ENCODE data around the gene OTUD7B. TPM values are rescaled to one million over a fixed set of nuclear protein-coding genes. Genes with fewer than 3 reads are reported as not detected.
"Not testable (repeated sequence)": the region's sequence is repeated elsewhere in the genome, so short reads cannot be mapped to it uniquely, and the experiment has no call there.

The OTUD7B gene
- total RNA-seq, 2 donors from 2014 or later, result 21.4 to 48.7 TPM

DNA sequence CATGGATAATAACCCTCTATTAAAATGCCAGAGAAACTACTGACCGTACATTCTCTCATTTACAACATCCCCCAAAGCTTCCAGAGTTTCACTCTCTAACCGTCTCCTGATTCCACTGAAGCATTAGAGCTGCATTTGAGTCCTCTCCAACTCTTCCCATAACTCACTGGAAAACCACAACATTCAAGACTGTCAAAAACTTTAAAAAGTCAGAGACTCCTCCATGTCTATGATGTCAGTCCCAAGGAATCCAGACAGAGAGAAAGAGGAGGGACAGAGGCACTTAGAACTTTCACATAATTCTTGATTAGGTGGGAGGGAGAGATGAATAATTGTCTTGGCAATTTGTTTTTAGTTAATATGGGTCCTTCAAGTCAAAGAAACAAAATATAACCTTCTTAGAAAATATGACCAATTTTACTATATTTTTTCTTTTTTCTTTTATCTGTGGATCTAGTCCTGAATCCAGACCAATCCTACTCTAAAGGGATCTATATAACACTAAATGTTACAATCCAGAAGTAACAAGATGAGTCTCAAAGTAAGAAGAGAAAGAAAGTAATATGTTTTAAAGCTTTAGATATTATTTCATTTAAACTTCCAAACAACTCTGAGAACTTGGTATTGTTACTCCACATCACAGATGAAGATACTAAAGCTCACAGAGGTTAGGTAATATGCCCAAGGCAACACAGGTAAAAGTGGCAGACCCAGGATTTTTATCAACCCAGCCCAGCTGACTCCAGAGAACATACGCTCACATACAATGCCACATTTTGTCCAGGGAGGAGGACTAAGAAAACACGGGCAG is 23.8 kb downstream of the OTUD7B start:
- ATAC-seq (replicated peaks), result no peak
- H3K4me1 Mint-ChIP-seq, result peaks cover 22% of the 10 kb centered on the region
- no peaks in the 10 kb centered on the region for H3K9me3 Mint-ChIP-seq
- no peak overlapping the region for H3K4me3 Mint-ChIP-seq
- H3K36me3 Mint-ChIP-seq (ENCODE audit: low read depth), result peaks cover 59% of the 10 kb centered on the region
- H3K27me3 Mint-ChIP-seq, result no peaks in the 10 kb centered on the region
- H3K27ac Mint-ChIP-seq, result no peak overlapping the region

DNA sequence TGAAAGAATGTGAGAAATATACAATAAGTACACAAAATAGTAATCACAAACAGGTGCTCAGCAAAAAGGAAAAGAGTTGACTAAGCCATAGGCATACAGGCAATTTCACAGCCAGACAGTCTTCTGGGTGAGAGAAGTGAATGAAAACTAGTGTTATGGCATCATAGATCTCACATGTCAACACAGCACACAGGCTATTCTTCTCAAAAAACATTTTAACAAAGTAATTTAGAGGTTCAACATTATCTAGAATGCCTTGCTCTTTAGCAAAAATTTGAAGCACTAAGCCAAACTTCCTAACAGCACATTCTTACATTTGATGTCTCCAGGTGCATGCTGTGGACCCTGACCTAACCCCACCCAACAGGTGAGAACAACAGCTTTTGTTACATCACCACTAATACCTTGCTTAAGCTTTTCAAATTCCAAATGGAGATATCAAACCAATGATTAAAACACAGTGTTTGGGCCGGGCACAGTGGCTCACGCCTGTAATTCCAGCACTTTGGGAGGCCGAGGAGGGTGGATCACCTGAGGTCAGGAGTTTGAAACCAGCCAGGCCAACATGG is 30.5 kb downstream of the OTUD7B start:
- H3K4me1 Mint-ChIP-seq, result peaks cover 34% of the 10 kb centered on the region
- peak overlapping the region; percentile 29 for H3K4me3 Mint-ChIP-seq
- peaks cover 76% of the 10 kb centered on the region for H3K36me3 Mint-ChIP-seq (ENCODE audit: low read depth)
- H3K27ac Mint-ChIP-seq, result peak overlapping the region; percentile 47
- no peak for ATAC-seq (replicated peaks)
- no peaks in the 10 kb centered on the region for H3K9me3 Mint-ChIP-seq
- H3K27me3 Mint-ChIP-seq, result no peaks in the 10 kb centered on the region

DNA sequence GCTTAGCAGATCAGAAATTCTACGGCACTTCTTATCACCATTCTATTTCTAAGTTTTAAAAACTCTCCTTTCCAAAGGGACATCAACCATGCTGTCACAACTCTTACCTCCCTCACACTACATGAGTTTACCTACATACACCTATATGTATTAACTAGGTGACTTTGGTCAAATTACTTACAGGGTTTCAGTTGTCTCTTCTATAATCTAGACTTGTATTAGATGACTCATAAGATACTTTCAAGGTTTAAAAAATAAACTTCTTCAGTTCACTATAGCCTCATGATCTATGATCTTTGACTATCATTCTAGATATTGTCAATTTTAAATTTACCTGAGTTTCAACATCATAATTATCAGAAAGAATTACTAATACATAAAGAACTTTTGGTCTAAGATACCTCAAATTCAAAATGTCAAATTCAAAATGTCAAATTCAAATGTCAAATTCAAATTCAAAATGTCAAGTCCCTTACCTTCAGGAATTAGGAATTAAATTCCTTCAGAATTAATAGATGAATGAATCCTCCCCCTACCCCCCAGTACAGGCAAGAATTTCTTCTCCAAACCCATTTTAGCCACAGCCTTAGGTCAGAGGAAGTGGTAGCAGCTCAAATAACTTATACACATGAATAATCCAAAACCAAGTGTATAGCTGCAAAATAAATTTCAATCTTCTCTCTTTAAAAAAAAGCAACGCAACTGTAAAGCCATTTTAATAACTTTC is 31.1 kb downstream of the OTUD7B start:
- no peaks in the 10 kb centered on the region for H3K9me3 Mint-ChIP-seq
- H3K4me1 Mint-ChIP-seq, result peaks cover 31% of the 10 kb centered on the region
- H3K36me3 Mint-ChIP-seq (ENCODE audit: low read depth), result peaks cover 83% of the 10 kb centered on the region
- peak; percentile 63 for ATAC-seq (replicated peaks)
- no peaks in the 10 kb centered on the region for H3K27me3 Mint-ChIP-seq
- H3K27ac Mint-ChIP-seq, result peak overlapping the region; percentile 47
- peak overlapping the region; percentile 29 for H3K4me3 Mint-ChIP-seq

DNA sequence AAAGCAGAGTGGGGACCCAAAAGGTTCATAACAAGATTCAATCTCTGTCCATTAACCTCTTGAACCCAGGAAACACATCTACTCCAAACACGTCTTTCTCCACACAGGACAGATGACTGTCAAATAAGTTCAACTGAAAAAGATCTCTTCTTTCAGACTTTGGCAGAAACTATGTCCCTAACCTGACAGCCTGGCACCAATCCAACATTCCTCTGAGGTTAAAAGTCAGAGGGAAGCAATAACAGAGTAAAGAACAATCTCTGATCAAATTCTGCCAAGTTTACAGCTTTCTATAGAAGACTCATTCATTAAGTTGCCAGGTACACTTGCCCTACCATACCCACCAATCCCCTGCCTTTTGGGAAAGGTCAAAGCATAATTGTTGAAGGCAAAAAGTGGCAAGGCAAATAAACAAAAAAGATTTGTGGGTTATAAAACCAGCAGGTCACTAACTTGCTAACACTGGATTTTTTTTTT is 31.9 kb downstream of the OTUD7B start:
- Mint-ChIP-seq H3K4me3 (no peak overlapping the region), H3K27ac (peak overlapping the region; percentile 47), H3K27me3 (no peaks in the 10 kb centered on the region), H3K4me1 (peaks cover 26% of the 10 kb centered on the region), H3K9me3 (no peaks in the 10 kb centered on the region), H3K36me3 (ENCODE audit: low read depth) (peaks cover 91% of the 10 kb centered on the region)
- no peak for ATAC-seq (replicated peaks)

DNA sequence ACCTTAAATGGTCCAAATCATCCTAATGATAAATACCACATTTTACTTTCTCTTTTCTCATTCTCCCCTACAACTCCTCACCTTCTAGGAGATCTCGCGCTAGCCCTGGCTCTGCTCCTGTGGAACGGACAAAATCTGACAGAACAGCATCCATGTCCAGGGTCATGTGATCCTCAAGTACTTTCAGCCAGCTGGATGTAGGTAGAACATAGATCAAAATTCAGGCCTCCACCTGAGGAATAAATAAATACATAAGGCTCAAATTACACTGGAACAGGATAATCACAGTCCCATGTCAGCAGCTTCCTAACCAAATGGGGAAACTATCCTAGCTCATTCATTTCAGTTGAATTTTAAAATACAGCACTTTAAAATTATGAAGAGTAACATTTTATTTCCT is 33.2 kb downstream of the OTUD7B start:
- no peak overlapping the region for H3K27ac Mint-ChIP-seq
- H3K36me3 Mint-ChIP-seq (ENCODE audit: low read depth), result peaks cover 94% of the 10 kb centered on the region
- ATAC-seq (replicated peaks), result no peak
- no peak overlapping the region for H3K4me3 Mint-ChIP-seq
- no peaks in the 10 kb centered on the region for H3K9me3 Mint-ChIP-seq
- H3K4me1 Mint-ChIP-seq, result peaks cover 23% of the 10 kb centered on the region
- H3K27me3 Mint-ChIP-seq, result no peaks in the 10 kb centered on the region

DNA sequence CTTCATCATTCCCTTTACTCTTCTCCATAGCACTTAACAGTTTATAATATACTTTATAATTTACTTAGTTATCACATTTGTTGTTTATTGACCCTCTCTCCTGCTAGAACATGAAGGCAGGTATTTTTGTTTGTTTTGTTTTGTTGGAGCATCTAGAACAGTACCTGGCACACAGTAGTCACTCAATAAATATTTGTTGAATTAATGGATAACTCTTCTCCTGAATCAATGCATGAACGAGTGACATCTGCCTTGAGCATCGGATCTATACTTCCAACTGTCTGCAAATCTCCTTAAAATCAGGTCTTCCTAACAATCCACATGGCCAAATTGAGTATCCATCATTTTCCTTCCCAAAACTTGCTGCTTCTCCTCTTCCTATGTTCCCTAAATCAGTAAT is 38.0 kb downstream of the OTUD7B start:
- no peak overlapping the region for H3K4me3 Mint-ChIP-seq
- H3K4me1 Mint-ChIP-seq, result peaks cover 8% of the 10 kb centered on the region
- ATAC-seq (replicated peaks), result no peak
- H3K27me3 Mint-ChIP-seq, result no peaks in the 10 kb centered on the region
- H3K36me3 Mint-ChIP-seq (ENCODE audit: low read depth), result peaks cover 95% of the 10 kb centered on the region
- peak overlapping the region; percentile 4 for H3K27ac Mint-ChIP-seq
- H3K9me3 Mint-ChIP-seq, result no peaks in the 10 kb centered on the region

DNA sequence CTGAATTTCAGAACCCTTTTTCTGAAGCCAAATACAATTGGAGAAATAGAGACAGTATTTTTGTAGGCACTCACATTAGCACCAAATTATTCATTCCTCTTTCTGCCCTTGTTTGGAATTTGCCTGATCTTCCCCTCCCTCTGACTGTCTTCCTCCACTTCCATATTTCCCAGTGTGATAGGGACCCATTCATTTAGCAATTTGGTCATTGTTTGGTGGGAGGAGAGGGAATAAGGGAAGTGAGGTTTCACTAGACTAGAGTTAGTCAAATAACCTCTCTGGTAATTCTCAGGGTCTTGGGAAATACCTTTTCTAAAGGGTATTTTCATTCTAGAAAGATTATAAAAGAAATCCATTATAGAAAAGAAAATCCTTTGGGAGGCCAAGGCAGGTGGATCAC is 42.9 kb downstream of the OTUD7B start:
- Mint-ChIP-seq H3K4me3 (no peak overlapping the region), H3K4me1 (peaks cover 9% of the 10 kb centered on the region), H3K36me3 (ENCODE audit: low read depth) (peaks cover 93% of the 10 kb centered on the region), H3K9me3 (no peaks in the 10 kb centered on the region), H3K27ac (no peak overlapping the region), H3K27me3 (no peaks in the 10 kb centered on the region)
- ATAC-seq (replicated peaks), result no peak

DNA sequence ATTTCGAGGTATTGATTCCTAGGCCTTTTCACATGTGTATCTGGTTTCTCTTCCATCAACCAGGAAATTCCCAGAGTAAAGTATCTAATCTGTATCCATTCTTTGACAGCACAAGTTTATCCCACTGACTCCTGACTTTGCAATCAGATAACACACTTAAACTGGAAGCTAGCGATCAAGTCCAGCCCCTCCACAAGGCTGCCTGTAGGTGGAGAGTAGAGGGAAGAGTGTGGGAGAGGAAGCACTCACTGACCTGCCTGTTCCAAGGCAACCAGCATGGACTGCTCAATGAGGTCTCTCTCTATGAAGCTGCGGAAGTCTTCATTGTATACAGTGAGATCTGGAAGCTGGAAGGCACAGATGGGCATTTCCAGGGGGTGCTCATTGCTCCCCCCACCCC is 43.5 kb downstream of the OTUD7B start:
- Mint-ChIP-seq H3K27me3 (no peaks in the 10 kb centered on the region), H3K9me3 (no peaks in the 10 kb centered on the region), H3K27ac (no peak overlapping the region), H3K4me3 (no peak overlapping the region), H3K4me1 (peaks cover 9% of the 10 kb centered on the region), H3K36me3 (ENCODE audit: low read depth) (peaks cover 92% of the 10 kb centered on the region)
- ATAC-seq (replicated peaks), result no peak

DNA sequence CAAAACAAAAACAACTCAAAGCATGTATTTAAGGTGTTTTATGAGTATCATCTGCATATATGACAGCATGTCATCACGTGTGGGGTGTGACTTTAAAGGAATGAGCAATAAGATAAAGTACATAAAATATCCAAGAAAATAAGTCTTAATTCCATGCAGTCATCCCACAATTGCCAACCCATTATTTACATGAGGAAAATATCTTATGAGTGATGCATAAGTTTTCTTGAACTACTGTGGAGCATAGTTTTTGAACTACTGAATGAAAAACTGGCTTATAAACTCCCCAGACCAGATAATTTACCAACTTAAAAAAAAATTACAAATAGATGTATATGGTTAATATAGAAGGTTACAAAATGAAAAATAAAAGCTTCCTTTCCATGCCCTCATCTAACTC is 44.1 kb downstream of the OTUD7B start:
- Mint-ChIP-seq H3K27ac (no peak overlapping the region), H3K36me3 (ENCODE audit: low read depth) (peaks cover 92% of the 10 kb centered on the region), H3K4me1 (peaks cover 9% of the 10 kb centered on the region), H3K4me3 (no peak overlapping the region), H3K27me3 (no peaks in the 10 kb centered on the region), H3K9me3 (no peaks in the 10 kb centered on the region)
- ATAC-seq (replicated peaks), result no peak

DNA sequence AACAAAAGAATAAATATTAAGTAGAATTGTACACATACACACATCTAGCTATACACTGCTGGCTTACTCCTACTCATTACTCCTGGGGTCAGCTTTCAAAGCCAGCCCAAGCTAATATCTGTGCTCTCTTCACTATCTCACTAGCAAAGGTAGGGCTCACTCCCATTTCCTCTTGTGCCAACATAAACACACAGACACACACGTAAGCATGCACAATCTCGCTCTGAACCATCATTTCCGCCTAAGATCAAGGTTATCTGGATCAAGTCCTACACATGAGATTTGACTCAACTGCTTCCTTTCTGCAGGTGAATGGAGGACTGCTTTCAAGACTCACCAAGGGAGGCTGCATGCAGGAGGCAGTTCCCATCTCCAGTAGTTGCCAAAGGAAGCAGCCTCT is 45.1 kb downstream of the OTUD7B start:
- H3K9me3 Mint-ChIP-seq, result no peaks in the 10 kb centered on the region
- H3K27me3 Mint-ChIP-seq, result no peaks in the 10 kb centered on the region
- H3K4me1 Mint-ChIP-seq, result peaks cover 9% of the 10 kb centered on the region
- H3K36me3 Mint-ChIP-seq (ENCODE audit: low read depth), result peaks cover 92% of the 10 kb centered on the region
- ATAC-seq (replicated peaks), result peak; percentile 72
- H3K4me3 Mint-ChIP-seq, result peak overlapping the region; percentile 2
- H3K27ac Mint-ChIP-seq, result peak overlapping the region; percentile 2

DNA sequence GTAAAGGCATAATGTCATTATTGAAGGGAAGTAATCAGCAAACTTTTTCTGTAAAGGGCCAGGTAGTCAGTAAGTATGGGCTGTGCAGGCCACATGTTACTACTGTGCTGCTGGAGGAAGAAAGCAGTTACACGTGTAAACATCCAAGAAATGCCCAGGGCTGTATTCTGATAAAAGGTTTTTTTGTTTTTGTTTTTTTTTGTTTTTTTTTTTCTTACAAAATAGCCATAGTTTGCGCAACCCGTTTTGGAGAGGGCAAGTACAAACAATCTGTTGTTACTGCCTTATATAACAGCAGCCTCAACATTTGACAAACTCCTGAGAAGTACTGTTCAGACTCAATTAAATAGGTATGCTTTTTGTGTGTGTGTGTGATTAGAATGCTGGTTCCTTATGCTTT is 47.2 kb downstream of the OTUD7B start:
- H3K36me3 Mint-ChIP-seq (ENCODE audit: low read depth), result peaks cover 96% of the 10 kb centered on the region
- peaks cover 15% of the 10 kb centered on the region for H3K4me1 Mint-ChIP-seq
- H3K4me3 Mint-ChIP-seq, result no peak overlapping the region
- H3K27me3 Mint-ChIP-seq, result no peaks in the 10 kb centered on the region
- no peak for ATAC-seq (replicated peaks)
- no peaks in the 10 kb centered on the region for H3K9me3 Mint-ChIP-seq
- no peak overlapping the region for H3K27ac Mint-ChIP-seq

DNA sequence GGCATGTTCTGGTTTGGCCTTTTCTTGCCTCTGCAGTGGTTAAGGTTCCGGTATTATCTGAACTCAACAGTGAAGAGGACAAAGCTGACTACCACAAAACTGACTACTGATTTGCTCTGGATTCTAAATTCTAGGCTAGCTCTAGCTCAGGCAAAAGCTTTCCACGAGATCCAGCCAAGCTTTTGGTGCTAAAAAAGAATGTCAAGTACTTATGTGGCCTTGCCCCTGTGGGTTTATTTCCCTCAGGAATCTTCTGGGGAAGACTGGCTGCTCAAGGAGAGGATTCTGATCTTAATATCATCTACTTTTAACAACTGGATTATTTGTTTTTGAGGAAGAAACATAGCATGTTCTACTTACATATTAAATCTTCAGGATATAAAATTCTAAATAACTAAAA is 47.8 kb downstream of the OTUD7B start:
- no peak for ATAC-seq (replicated peaks)
- no peaks in the 10 kb centered on the region for H3K9me3 Mint-ChIP-seq
- no peak overlapping the region for H3K4me3 Mint-ChIP-seq
- H3K4me1 Mint-ChIP-seq, result peaks cover 15% of the 10 kb centered on the region
- H3K27me3 Mint-ChIP-seq, result no peaks in the 10 kb centered on the region
- peaks cover 96% of the 10 kb centered on the region for H3K36me3 Mint-ChIP-seq (ENCODE audit: low read depth)
- no peak overlapping the region for H3K27ac Mint-ChIP-seq

DNA sequence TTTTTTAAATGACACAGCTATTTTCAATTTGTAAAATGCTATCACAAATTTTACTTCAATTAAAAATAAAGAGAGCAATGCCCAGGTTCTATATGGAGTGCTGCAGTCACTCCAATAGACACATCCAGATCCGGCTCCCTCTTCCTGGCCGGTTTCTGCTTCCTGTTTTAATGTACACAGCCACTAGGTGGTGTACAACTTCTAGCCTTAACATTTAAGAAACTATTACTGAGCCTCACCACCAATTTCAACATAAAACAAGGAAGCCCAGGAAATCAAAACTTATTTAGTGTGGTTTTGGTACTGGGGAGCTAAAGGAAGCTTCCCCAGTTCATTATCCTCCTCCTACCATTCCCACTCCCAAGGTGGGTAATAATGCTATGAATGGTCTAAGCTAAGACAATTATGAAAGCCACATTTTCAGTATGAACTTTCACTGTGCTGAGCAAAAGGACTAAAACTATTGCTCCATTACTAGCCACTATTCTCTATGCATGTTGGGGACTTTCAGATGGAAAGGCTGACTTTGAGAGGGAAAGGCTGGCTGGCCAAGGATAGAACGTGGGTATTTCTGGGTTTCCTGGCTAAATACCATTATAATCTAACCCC is 48.4 kb downstream of the OTUD7B start:
- Mint-ChIP-seq H3K4me3 (no peak overlapping the region), H3K4me1 (peaks cover 15% of the 10 kb centered on the region), H3K36me3 (ENCODE audit: low read depth) (peaks cover 97% of the 10 kb centered on the region), H3K9me3 (no peaks in the 10 kb centered on the region), H3K27ac (no peak overlapping the region), H3K27me3 (no peaks in the 10 kb centered on the region)
- ATAC-seq (replicated peaks), result peak; percentile 72

DNA sequence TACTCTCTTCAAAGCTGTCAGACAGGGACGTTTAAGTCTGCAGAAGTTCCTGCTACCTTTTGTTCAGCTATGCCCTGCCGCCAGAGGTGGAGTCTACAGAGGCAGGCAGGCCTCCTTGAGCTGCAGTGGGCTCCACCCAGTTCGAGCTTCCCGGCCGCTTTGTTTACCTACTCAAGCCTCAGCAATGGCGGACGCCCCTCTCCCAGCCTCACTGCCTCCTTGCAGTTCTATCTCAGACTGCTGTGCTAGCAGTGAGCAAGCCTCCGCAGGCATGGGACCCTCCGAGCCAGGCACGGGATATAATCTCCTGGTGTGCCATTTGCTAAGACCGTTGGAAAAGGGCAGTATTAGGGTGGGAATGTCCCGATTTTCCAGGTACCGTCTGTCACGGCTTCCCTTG is 53.0 kb downstream of the OTUD7B start:
- Mint-ChIP-seq H3K36me3 (ENCODE audit: low read depth) (peaks cover 100% of the 10 kb centered on the region), H3K4me1 (peaks cover 13% of the 10 kb centered on the region)
- not testable (repeated sequence) for ATAC-seq (replicated peaks); H3K4me3 Mint-ChIP-seq; H3K27ac Mint-ChIP-seq; H3K9me3 Mint-ChIP-seq; H3K27me3 Mint-ChIP-seq

Data from activated T-helper 17 cell treated with anti-CD3 and anti-CD28 coated beads, Interleukin-2, amount 50 U/mL, for 72 hours (primary cell).